A549 (cell line): ENCODE data around the gene ANKRD12.

Source experiments
- ESRRA ChIP-seq: fragments of 150-350 bp; IDR thresholded peaks from 2 replicates; pipeline ENCODE4 v1.6.1; 2014; ENCODE audit warnings: mild to moderate bottlenecking, low read length, borderline replicate concordance
- POLR2A ChIP-seq: IDR thresholded peaks from 2 replicates; pipeline ENCODE4 v1.6.1; 2012; ENCODE audit warnings: mild to moderate bottlenecking, low read length
- REST ChIP-seq: fragments of 200-600 bp; sonication (generic); IDR thresholded peaks from 2 replicates; pipeline ENCODE4 v1.6.1; 2016; ENCODE audit warnings: antibody characterized with exemption, mild to moderate bottlenecking, moderate library complexity
- TF ChIP-seq, protein P1 (sequence below): IDR thresholded peaks from 2 replicates; pipeline ENCODE4 v1.6.1; 2012
- TF ChIP-seq, protein P2 (sequence below): fragments of >200 bp; sonication (Bioruptor Twin); formaldehyde crosslinking; IDR thresholded peaks from 3 replicates; pipeline ENCODE4 v1.5.1; 2016

DNA sequence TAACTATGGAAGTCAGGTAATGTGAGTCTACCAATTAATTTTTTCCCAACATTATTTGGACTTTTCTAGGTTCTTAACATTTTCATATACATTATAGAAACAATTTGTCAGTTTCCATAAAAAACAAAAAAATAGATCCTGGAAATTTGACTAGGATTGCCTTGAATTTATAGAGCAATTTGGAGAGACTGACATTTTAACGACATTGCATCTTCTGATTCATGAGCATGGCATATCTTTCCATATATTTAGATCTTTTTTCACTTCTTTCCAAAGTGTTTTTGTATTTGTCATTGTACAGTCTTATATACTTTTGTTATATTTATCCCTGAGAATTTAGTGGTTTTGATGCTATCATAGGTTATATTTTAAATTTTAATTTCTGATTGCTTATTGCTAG is 42.0 kb downstream of the ANKRD12 start:
- TF ChIP-seq REST (no peak), POLR2A (no peak), ESRRA (no peak)
- TF ChIP-seq, protein P1, sequence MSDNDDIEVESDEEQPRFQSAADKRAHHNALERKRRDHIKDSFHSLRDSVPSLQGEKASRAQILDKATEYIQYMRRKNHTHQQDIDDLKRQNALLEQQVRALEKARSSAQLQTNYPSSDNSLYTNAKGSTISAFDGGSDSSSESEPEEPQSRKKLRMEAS: no peak
- TF ChIP-seq, protein P2, sequence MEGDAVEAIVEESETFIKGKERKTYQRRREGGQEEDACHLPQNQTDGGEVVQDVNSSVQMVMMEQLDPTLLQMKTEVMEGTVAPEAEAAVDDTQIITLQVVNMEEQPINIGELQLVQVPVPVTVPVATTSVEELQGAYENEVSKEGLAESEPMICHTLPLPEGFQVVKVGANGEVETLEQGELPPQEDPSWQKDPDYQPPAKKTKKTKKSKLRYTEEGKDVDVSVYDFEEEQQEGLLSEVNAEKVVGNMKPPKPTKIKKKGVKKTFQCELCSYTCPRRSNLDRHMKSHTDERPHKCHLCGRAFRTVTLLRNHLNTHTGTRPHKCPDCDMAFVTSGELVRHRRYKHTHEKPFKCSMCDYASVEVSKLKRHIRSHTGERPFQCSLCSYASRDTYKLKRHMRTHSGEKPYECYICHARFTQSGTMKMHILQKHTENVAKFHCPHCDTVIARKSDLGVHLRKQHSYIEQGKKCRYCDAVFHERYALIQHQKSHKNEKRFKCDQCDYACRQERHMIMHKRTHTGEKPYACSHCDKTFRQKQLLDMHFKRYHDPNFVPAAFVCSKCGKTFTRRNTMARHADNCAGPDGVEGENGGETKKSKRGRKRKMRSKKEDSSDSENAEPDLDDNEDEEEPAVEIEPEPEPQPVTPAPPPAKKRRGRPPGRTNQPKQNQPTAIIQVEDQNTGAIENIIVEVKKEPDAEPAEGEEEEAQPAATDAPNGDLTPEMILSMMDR: no peak
